ENCODE data around the gene DVL1. TPM values are rescaled to one million over a fixed set of nuclear protein-coding genes. Genes with fewer than 3 reads are reported as not detected.

Gene DVL1
- total and polyA plus RNA-seq, 9 of the 15 experiments (the other 6 are each of a cell fraction or from before 2014, with no cell fraction given), result 0.62 to 135 (median 24.3) TPM

DNA sequence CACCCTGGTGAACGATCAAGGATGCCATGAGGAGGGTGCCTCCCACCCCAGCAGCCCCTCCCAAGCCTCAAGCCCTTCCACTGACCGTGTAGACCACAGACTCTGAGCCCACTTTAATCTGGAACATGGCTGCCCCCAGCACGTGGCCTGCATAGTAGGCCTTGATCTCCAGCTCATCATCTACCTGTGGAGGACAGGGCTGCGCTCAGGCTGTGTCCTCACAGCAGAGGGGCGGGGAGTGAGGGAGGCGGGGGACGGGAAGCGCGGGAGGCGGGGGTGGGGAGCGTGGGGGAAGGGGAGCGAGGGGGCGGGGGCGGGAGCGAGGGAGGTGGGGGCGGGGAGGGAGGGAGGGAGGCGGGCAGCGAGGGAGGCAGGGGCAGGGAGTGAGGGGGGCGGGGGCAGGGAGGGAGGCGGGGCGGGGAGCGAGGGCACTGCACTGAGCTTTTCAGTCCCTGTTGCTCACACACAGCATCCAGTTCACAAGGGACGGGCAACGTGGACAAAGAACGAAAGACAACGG lies 33.7 kb downstream of the DVL1 start:
- Histone ChIP-seq H3K27ac (ENCODE audit: extremely low read depth, low read depth, low read length) (peak overlapping the region; percentile 64), H3K79me2 (ENCODE audit: control insufficient read depth, insufficient read depth, low read length) (peaks cover 36% of the 10 kb centered on the region), H3K4me1 (replicated peaks in 1 of 2; ENCODE audit: control insufficient read depth in 2 of 2, insufficient read depth in 2 of 2, low read length in 2 of 2) (peaks cover 27 to 88% of the 10 kb centered on the region in 2 experiments), H3K36me3 (ENCODE audit: control insufficient read depth, insufficient read depth, low read length) (peaks cover 89% of the 10 kb centered on the region), H2AFZ (ENCODE audit: low read depth, low read length) (no peak overlapping the region), H3K27me3 (ENCODE audit: control insufficient read depth in 2 of 2, insufficient read depth in 2 of 2, low read length in 2 of 2) (no peaks in the 10 kb centered on the region), H3K9me1 (ENCODE audit: control insufficient read depth, insufficient read depth, low read length) (peaks cover 13% of the 10 kb centered on the region), H3K4me3 (no peak overlapping the region), H3K4me2 (ENCODE audit: insufficient read depth, low read length) (no peak overlapping the region; the same call in 1 of the 2 replicates), H3K9ac (ENCODE audit: insufficient read depth in 1 of 2, low read depth in 2 of 2, low read length in 2 of 2) (peak overlapping the region; percentile 13 to 84; a peak in 2 of 4 replicates), H4K20me1 (replicated peaks; ENCODE audit: control insufficient read depth, insufficient read depth, low read length) (peaks cover 28% of the 10 kb centered on the region), H3K9me3 (replicated peaks; ENCODE audit: control insufficient read depth, insufficient read depth, low read depth, low read length) (no peaks in the 10 kb centered on the region)
- CTCF ChIA-PET (ENCODE audit: low intra/inter-chr PET ratio), result no interaction called here
- ATAC-seq (peak; percentile 62), FAIRE-seq (peak; percentile 66), DNase-seq (ENCODE audit: extremely low read depth in 1 of 4, low spot score in 3 of 4) (peak; percentile 75 to 79 (median 78))
- 39% methylated on average over 8 of the region's 26 CpGs for WGBS (ENCODE audit: insufficient coverage, low coverage, missing lambda C conversion rate)
- in situ Hi-C loops (cut with MboI) (no loop called here), intact Hi-C loops (cut with micrococcal nuclease) (no loop called here)
- no TSS peak for BruUV-seq (replicated peaks)
- POLR2A ChIA-PET, result interaction anchor here (0.6 to 1.3 kb wide), 4 partner anchors 8 to 37 kb away, joined by 3 to 5 read pairs (median 3); no protein-coding TSS in a partner anchor
- no peak for TF ChIP-seq SOX6 (IDR thresholded peaks at IDR 0.05)
- 0 out of 4 replicates have a peak, but pooled peaks of 1 of the 2 experiments have one; percentile 2 for TF ChIP-seq MAZ (CRISPR knock-in tag; conservative IDR thresholded peaks at IDR 0.05 in 1 of 2, IDR thresholded peaks at IDR 0.05 in 1 of 2)
- TF ChIP-seq U2AF2 (optimal IDR thresholded peaks at IDR 0.05; ENCODE audit: low read depth, low read length), result no peak
- TF ChIP-seq LCOR (CRISPR knock-in tag; IDR thresholded peaks at IDR 0.05), result no peak
- 0 out of 4 replicates have a peak, but pooled peaks of 1 of the 2 experiments have one; percentile 35 for TF ChIP-seq MNT (conservative IDR thresholded peaks at IDR 0.05)
- TF ChIP-seq, protein P1, sequence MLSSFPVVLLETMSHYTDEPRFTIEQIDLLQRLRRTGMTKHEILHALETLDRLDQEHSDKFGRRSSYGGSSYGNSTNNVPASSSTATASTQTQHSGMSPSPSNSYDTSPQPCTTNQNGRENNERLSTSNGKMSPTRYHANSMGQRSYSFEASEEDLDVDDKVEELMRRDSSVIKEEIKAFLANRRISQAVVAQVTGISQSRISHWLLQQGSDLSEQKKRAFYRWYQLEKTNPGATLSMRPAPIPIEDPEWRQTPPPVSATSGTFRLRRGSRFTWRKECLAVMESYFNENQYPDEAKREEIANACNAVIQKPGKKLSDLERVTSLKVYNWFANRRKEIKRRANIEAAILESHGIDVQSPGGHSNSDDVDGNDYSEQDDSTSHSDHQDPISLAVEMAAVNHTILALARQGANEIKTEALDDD (IDR thresholded peaks at IDR 0.05), result no peak
- peak; percentile 13; the same call in 1 of the 2 replicates for TF ChIP-seq HIVEP1 (CRISPR knock-in tag; IDR thresholded peaks at IDR 0.05)
- TF ChIP-seq EGR1 (conservative IDR thresholded peaks at IDR 0.05), result peak; percentile 45
- TF ChIP-seq EP400 (IDR thresholded peaks at IDR 0.05), result peak; percentile 28; the same call in 1 of the 2 replicates
- TF ChIP-seq POLR2AphosphoS2 (IDR thresholded peaks at IDR 0.05; ENCODE audit: low read length), result peak; percentile 26; the same call in 1 of the 2 replicates
- TF ChIP-seq, protein P2, sequence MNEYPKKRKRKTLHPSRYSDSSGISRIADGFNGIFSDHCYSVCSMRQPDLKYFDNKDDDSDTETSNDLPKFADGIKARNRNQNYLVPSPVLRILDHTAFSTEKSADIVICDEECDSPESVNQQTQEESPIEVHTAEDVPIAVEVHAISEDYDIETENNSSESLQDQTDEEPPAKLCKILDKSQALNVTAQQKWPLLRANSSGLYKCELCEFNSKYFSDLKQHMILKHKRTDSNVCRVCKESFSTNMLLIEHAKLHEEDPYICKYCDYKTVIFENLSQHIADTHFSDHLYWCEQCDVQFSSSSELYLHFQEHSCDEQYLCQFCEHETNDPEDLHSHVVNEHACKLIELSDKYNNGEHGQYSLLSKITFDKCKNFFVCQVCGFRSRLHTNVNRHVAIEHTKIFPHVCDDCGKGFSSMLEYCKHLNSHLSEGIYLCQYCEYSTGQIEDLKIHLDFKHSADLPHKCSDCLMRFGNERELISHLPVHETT (CRISPR knock-in tag; conservative IDR thresholded peaks at IDR 0.05 in 1 of 2, IDR thresholded peaks at IDR 0.05 in 1 of 2), result no peak
- peak in 1 of 2 experiments; percentile 38 for TF ChIP-seq E2F6 (IDR thresholded peaks at IDR 0.05; ENCODE audit: borderline replicate concordance in 1 of 2, extremely low read depth in 1 of 2, insufficient read depth in 1 of 2, insufficient read length in 1 of 2, low read depth in 1 of 2, low read length in 1 of 2, poor library complexity in 1 of 2, severe bottlenecking in 1 of 2)
- TF ChIP-seq, protein P3, sequence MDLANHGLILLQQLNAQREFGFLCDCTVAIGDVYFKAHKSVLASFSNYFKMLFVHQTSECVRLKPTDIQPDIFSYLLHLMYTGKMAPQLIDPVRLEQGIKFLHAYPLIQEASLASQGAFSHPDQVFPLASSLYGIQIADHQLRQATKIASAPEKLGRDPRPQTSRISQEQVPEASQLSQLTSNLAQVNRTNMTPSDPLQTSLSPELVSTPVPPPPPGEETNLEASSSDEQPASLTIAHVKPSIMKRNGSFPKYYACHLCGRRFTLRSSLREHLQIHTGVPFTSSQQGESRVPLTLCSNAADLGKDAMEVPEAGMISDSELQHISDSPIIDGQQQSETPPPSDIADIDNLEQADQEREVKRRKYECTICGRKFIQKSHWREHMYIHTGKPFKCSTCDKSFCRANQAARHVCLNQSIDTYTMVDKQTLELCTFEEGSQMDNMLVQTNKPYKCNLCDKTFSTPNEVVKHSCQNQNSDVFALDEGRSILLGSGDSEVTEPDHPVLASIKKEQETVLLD (IDR thresholded peaks at IDR 0.05), result no peak
